ENCODE measurements around the gene COMMD4.
"Not testable (repeated sequence)": the region's sequence is repeated elsewhere in the genome, so short reads cannot be mapped to it uniquely, and the experiment has no call there.

Gene COMMD4

DNA sequence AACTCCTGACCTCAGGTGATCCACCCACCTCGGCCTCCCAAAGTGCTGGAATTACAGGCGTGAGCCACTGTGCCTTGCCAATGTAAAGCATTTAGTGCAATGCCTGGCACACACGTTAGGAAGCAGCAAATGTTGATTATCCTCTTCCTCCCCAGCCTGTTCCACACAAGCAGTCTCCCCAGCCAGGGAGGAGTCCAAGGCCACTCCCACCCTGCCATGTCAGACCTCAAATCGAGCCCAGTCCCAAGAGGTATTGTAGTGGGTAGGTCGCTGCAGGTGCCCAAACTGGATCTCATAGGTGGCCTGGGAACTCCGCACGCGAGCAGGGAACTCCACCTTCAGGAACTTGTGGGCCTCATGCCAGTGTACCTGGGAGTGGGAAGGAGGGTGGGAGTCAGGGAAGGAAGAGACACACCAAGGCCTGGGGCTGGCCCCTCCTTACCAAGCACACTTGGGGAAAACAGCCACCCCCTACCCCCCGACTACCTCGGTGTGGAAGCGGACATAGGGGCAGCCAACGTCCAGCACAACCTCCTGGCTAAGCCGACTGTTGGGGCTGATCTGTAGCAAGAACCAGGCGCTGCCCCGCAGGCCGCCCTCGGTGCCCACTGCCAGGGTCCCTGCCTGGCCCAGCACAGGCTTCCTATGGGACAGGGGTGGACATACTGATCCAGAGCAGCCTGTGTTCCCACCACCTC, 22.3 kb downstream of the COMMD4 start:
- no peak for DNase-seq

DNA sequence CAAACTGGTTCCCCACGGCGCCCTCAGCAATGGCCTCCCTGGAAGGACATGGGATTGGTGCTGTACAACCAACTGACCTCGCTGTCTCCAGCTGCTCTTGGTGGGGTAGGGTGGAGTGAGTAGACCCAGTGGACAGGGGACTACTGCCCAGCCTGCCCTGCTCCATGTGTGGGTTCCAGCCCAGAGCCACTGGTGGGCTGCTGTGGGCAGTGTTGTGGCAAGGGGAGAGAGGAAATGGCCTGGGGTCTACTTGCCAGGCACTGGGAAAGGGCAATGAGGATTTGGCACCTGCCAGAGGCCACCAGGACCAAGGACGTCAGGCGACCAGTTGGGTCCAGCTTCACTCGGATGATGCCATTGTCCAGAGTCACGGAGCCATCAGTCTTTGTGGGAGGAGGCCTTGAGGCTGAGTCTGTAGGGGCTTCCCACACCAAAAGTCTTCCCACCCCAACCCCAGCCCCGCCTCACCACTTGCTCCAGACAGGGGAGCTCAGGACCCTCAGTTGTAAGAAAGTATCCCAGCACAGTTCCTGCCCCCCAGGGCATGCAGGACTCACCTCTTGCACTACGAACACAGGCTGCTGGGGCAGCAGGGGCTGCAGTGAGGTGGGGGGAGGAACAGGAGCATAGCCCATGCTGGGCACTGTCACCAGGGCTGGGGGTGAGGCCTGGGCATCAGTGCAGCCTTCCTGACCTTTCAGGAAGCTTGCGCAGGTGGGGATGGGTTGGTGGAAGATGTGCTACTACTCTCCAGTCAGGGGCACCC, 23.1 kb downstream of the COMMD4 start:
- DNase-seq: no peak

DNA sequence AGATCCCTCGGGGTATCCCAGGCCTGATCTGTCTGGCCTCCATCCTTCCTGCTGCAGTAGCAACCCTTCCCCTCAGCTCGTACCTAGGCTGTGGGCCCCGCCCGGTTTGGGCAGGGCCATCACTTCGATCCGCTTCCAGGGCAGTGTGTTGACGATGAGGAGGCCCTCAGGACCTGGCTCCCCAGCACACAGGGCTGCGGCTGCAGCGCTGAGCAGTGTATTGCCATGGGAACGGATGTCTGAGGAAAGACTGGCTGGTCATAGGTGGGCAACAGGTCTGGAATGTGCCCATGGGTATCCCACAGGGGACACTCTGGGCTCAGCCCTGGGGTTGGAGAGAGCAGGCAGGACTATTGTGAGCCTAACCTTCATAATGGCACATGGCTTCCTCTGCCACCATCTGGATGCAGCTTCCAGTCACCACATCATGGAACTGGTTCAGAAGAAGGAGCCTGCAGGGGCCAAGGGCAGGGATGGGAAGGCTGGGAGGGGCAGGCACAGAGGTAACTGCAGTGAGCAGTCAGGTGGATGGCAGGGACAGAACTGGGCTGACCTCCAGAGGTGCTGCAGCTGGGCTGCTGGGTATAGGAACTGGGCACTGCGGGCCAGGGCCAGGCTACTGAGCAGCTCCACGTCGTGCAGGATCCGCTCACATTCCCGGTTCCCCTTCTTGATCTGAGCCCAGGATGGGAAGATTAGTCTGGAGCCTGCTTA, 23.8 kb downstream of the COMMD4 start:
- DNase-seq: no peak

DNA sequence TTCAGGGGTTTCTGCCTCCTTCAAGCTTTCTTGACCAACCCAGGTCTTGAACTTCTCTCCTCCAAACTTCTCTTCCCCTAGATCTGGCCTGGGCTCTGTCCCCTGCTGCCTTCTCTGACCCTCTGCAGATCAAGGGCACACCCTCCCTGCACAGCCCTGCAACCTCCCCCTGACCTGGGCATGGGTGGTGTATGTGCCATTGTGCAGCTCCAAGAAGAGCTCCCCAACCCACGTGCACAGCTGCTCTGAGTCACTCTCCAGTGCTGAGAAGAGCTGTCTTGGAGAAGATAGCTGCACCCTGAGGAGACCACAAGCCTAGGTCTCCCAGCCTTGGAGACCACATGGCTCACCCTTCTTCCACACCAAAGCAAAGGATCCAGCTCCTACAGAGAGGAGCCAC, 24.5 kb downstream of the COMMD4 start:
- no peak for DNase-seq

DNA sequence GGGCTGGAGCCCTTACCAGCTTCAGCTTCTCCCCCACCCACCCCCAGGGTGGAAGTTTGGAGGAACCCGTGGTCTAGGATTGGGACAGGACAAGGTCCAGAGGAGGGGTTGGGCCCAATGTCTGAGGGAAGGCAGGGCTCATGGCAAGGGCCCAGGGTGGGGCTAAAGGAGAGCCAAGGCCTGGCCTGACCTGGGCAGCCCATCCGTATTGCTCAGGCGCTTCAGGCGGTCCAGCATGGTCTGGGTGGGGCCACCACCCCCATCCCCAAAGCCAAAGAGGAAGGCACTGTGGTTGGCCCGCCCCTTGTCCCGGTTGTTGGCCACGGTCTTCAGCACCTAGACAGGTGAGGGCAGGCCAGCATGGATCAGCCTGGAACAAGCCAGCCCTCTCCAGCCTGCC, 25.0 kb downstream of the COMMD4 start:
- no peak for DNase-seq

DNA sequence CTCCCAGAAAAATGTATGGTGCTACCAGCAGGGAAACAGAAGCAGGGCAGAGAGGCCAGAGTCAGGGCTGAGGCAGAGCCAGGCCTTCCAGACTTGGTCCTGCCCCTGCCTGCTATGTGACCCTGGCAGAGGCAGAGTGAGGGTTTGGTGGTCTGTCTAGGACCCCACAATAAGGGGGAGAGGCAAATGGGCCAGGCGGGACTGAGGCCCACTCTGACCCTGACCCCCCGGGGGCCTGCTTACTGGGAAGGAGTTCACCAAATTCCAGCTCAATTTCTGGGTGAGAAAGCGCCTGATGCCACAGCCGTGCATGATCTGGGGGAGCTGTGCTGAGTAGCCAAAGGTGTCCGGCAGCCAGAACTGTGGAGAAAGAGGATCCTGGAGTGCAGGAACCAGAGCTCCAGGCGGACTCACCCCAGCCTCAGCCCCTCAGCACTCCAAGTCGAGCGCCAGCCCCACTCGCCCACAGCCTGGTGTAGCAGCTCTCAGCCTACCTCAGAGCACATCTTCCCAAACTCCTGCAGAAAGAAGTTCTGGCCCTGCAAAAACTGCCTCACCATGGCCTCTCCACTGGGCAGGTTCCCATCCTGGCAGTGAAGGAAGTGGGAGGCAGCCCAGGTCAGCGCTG, 25.6 kb downstream of the COMMD4 start:
- DNase-seq: no peak

DNA sequence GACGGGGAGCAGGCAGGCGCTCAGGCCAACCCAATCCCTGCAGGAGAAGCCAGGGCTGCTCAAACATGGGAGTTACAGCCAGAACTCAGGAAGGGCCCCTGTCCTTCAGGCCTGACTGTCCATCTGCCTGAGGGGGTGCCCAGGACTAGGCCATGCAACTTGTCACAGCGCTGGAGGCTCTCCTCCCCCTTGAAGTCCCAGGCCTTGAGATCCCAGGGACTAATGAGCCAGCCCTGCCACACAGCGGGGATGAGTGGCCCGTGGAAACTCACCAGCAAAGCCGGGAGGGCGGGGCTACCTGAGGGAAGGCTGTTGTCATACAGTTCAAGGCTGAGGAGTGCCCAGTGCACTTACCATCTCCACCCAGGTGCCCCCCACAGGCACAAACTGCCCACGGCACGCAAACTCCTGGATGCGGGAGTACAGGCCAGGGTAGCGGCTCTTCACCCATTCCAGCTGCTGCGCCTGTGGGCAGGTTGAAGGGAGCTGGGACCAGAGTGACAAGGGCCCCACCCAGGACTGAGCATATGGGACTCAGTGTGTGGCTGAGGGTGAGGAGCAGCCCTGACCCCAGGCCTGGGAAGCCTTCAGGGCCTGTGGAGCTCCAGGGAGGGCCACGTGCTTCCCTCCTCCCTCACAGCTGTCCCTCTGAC, 26.3 kb downstream of the COMMD4 start:
- DNase-seq: no peak

DNA sequence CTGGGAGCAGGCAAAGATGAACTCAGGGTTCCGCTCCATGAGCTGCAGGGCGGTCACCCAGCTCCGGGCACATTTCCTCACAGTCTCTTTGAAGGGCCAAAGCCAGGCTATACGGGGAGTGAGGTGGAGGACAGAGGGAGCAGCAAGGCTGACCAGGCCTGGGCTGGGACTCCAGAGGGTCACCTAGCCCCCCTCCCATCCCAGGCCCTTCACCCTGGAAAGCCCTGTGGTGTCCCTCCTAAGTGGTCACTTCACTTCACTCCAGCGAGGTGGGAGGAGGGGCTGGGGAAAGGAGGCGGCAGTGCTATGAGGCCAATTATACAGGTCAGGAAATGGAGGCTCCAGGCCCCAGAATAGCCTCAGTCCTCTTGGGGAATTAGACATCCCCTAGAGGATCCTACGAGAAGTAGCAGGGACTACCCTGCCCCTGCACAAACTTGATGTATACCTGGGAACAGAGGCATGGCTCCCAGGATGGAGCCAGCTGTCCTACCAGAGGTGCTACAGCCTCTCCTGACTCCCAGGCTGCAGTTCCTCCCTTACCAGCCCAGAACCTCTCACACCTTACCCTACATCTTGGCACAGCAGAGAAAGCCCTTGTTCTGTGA, 26.9 kb downstream of the COMMD4 start:
- DNase-seq: no peak

DNA sequence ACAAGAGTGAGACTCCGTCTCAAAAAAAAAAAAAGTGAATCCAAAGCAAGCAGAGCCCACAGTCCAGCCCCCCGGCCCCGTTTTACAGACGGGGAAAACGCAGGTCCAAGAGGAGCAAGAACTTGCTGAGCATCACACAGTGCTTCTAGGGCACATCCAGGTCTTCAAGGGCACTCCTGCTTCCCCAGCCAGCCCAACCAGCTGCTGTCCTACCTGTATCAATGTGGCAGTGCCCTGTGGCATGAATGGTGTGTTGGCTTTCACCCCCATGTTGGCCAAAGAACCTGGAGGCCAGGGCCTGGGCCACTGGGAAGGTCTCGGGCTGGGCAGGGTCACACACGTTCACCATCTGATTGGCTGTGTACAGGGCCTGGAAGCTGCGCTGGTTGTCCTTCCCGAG, 27.9 kb downstream of the COMMD4 start:
- no peak for DNase-seq

DNA sequence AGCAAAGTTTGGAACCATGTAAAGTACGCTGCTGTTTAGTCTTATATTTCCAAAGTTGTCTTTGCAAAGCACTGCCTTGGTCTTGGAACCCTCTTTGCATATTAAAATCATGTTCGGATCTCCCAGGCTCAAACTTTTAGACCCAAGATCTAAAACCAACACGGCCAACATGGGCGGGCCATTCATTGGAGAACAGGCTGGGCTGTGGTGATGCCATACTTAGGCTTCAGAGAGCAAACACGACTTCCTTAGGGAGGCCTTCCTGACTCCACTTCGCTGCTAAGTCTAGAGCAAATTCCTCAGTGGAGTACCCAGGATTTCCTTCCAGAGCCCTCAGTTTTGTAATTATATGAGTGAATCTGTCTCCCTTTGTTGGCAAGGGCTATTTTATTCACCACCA, 29.0 kb downstream of the COMMD4 start:
- DNase-seq: no peak

DNA sequence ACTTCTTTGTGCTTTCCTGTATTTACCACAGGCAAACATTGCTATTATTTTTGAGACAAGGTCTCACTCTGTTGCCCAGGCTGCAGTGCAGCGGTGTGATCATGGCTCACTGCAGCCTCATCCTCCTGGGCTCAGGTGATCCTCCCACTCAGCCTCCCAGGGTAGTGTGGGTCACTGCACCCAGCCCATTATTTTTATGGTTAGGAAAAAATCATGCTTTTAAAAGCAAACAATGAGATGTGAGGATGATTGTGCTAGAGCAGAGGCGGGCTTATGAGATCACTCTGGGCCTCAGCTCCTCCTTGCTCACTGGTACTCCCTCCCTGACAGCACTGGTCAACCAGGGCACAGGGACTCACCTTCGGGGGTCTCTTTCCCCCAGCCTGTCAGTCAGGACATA, 30.3 kb downstream of the COMMD4 start:
- DNase-seq: no peak

DNA sequence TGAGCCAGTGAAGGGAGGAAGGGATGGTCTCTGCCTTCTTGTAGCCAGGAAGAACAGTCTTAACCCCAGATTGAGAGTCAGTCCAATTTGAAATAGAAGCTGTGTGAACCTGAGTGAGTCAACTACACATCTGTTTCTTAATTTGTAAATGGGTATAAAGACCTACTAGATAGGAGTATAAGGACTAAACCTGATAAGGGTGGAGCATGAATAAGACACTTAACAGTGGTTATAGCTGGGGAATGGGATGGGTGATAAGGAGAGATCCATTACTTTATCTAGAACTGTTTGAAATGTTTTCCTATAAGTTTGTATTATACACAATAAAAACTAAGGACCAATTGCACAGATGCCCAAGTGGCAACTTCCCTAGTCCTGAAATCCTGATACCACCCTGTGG, 31.1 kb downstream of the COMMD4 start:
- DNase-seq: no peak

DNA sequence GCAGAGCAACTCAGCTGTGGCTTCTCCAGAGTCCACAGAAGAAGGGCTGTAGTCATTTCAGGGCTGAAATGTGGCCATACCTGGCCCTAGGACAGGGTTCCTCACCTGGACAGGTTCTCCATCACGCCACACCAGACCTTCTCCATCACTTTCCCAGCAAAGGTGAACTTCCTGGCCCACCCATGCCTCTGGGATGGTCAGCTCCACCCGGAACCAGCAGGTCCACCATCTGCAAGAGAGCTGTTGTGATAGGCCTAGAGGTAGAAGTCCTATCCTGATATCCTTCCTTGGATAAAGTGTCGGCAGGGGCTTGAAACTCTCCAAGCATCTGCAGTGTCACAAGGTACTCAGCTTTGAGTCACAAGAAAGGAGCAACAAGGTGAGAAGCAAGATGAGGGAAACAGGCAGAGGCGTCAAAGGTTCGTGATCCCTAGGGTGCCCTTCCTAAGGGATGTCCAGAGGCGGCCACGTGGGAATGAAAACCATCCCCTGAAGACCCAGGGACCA, 31.6 kb downstream of the COMMD4 start:
- no peak for DNase-seq

DNA sequence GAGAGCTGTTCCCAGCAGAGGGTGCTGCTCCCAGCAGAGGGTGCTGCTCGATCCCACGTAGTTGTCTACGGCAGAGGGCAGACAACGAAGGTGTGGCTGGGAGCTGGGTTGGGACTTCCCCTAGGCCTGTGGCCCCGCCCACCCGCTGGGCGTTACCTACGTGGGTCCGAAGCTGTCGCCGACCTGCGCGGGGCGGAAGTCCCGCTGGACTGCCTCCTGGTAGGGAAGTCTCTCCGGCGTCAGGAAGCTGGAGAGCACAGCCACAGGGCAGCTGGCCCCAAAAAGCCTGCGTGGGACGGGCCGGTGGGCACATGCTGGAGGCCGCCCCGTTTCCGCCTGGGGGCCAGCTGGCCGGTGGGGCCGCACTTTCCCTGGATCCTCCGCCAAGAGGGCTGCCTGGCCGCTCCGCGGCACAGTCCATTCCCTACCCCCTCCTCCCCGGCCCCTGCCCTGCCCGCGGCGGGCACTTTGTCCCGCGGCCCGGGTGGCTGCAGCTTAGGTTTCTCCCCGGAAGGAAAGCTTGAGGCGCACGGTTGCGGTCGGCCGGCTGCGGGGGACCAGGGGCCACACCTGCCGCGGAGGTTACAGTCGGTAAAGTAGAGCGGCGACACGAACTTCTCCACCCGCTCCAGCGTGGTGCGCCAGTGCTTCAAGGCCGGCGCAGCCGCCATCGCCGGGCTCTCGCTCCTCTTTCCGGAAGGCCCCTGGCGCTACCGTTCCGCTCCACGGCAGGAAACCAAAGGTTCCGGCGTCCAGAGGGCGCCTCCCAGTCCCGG, 32.2 kb downstream of the COMMD4 start, which contains the start of gene MAN2C1:
MAN2C1 (minus strand) TSS at position 695 of the 776 bp plus-strand sequence; CDS start at position 671, 24 bp downstream.
- peak; percentile 83 for DNase-seq

DNA sequence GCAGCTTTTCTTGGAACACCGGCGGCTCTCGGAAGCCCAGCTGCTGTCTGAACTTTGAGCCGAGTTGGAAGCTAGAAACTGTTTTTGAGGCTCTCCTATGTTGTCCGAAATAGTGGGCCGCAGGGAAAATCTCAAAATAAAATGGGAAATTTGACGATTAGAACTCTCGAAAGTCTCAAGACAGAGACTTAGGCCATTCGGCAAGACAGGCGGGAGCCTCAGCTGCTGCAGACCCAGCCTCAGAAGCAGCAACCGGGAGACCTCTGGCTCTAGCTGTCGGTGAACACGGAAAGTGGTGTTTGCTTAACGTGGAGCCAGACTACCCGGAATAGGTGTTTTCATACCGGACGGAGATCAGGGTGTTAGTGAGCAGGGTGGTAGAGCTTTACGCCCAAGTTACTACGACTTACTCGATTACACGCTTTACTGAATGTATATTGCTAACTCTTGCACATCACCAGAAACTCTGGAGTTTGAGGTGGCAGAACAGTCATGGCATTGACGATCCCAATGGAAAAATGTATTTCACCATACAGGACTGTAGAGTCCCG, 32.9 kb downstream of the COMMD4 start:
- DNase-seq: no peak

DNA sequence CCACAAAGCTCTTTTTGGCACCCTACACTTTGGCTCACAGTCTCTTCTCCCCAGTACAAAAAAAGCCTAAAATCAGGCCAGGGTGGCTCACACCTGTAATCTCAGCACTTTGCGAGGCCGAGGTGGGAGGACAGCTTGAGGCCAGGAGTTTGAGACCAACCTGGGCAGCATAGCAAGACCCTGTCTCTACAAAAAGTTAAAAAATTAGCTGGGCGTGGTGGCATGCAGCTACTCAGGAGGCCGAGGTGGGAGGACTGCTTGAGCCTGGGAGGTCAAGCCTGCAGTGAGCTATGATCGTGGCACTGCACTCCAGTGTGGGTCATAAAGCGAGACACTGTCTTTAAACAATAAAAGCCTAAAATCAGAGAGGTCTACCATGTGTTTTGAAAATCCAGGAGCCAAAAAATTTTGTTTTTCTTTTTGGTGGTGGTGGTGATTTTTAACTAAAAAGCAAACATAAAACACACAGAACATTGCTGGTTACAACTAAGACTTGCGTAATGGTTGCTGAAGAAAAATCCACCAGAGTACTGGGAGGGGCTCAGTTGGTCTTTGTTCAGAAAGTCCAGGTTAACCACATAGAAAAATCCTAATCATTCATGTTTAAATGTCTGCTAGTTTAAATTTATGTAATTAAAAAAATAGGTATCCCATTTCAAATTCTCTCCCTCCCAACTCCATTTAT, 34.2 kb downstream of the COMMD4 start:
- no peak for DNase-seq

DNA sequence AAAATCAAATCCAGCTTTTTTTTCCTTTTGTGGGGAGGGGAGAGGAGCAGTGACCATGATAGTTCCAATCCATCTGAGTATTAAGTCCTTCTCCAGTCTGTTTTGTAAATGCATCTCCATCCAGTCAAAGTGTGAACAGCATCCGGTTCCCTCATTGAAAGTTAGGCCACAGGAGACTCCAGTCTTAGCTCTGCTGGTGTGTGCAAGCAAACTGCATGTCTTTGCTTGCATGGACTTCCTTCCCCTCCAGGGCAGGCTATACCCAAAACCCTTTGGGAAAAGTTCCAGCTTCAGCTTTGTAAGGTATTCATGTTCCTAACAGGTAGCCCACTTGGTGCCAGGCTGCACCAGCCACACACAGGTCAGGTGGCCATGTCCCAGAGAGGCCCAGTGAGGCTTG, 35.6 kb downstream of the COMMD4 start:
- DNase-seq: no peak

DNA sequence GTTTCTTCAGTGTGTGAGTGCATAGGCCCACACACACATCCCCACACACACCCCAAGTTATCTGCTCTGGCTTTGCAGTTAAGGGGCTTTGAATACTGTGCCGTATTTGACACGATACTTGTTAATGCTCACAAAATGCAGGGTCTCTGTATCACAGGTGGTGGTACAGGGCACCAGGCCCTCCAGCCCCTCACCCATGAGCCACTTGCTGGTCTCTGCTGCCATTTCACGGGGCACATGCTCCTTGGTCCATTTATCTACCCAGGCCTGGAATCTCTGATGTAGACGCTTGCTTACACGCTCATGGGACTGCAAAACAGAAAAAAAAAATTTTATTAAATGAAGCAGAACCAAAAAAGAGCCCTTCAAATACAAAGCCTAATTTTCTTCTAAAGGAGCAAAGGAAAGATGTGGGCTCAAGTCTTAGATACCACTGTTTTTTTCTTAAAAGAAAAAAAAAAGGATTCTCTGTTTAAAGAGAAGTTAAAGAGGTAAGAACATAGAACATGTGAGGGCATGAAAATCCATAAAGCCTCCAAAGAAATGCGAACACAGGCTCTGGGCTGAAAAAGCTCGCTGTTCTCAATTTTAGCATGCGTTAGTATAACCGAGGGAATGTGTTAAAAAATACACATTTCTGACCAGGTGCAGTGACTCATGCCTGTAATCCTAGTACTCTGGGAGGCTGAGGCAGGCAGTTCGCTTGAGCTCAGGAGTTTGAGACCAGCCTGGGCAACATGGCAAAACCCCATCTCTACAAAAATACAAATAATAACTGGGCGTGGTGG, 36.2 kb downstream of the COMMD4 start:
- DNase-seq: no peak

DNA sequence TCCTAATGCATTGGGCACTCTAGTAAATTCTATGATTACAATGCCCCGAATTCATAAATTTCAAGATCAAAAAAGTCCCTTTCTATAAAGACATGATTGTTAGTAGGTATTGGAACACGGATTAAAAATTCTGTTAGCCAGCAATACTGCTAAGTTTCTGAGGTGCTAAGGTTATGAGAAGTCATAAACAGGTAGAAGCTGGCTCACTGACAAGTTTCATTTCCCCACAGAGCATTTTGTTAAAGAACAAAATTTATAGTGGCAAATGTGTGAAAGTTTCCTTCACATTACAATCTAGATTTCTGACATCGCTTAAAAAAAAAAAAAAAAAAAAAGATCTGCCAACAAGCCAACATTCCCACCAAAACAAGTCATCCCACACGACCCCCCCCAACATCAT, 44.9 kb downstream of the COMMD4 start:
- DNase-seq: no peak

DNA sequence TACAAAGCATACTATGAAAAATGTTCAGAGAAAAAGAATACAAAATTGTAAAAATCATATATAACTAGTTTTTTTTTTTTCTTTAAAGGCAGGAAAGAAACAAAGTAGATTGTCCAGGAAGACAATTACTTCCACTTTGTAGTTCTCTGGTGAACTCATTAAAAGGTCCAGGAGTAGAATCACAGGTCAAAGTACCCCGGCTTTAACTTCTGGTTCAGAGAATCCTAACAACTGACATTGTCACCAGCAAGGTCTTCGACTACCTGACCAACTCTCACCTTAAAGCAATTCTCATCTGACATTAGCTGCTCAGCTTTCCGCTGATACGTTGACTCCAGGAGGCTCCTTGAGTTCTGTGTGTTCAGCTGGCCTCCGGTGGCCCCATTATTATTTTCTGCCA, 48.1 kb downstream of the COMMD4 start:
- not testable (repeated sequence) for DNase-seq

All from T1000 (cell line).